A172 (cell line): ENCODE results near the gene MEGF10. TPM values are rescaled to one million over a fixed set of nuclear protein-coding genes. Genes with fewer than 3 reads are reported as not detected.

Experiments
- DNase-seq: peaks from one replicate; pipeline ENCODE4 v3.0.0-alpha.2; 2015; ENCODE audit warnings: low spot score
- total RNA-seq: library from RNA; depleted of rRNA; stranded (reverse); fragments of >200 nt; shearing (Covaris generic); gene quantifications from 2 replicates; pipeline ENCODE4 v1.2.3, GENCODE V29; 2014

The MEGF10 gene
- total RNA-seq, 1 experiment from 2014 or later, result 0.02 TPM

DNA sequence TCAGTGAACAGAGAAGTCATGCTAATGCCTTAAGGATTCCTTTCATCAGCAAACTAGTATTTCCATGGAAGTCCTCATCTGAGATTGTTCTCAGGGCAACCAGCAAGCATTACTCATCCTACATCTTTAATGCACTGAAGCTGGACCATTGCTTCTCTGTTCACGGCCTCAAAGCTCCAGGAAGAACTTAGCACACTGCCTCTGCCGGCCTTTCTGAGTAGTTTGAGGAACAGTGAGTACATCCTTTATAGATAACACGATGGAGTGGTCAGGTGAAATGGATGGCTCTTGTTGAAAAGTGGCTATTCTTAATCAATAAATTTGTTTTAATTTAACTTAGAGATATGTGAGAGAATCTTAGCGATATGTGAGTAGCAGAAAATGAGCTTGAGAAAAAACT lies 35.8 kb downstream of the MEGF10 start:
- no peak for DNase-seq

DNA sequence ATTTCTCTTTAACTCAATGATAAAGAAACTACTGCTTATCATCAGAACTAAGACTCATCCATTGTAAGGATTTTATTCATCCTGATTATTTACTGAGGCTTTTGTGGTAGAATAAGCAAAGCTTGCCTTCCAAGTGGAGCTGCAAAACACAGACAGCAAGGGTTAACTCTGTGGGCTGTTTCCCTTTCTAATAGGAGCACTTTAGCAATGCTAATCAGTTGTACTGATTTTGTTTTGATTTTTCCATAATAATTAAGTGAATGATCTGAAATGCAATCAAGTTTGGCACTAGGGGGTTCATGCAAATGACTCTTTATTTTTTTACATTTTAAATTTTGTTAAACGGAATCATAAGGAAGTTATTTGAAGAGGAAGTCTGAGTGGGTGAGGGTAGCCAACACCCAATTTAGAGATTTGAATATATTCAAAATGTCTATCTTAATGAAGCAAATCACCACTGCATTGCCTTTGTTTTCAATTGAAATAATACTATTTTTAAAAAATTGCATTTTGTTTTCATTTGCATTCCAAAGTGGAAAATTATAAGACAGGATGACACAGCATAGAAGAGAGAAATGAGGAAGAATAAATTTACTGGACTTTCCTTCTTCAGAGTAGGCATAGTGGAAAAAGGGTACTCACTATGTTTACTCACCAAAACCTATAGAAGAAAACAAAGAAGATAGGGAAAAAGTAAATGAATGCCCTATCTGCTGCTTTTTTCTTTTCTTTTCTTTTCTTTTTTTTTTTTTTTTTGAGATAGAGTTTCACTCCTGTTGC lies 36.6 kb downstream of the MEGF10 start:
- no peak for DNase-seq

DNA sequence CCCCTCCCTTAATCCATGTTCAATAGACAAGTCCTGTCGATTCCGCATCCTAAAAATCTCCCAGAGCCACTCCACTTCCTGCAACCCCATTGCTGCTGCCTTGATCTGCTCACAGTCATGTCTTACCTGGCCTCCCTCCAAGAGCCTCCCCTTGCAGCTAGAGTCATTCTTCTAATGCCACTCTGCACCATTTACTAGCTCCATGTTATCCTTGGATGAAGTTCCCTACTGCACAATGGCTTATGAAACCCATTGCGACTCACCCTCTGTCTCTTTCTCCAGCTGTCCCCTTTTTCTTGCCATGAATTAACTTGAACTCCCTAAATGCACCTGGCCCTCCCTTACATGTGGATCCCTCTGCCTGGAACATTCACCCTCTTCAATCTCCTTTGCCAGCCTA lies 39.5 kb downstream of the MEGF10 start:
- DNase-seq, result no peak

DNA sequence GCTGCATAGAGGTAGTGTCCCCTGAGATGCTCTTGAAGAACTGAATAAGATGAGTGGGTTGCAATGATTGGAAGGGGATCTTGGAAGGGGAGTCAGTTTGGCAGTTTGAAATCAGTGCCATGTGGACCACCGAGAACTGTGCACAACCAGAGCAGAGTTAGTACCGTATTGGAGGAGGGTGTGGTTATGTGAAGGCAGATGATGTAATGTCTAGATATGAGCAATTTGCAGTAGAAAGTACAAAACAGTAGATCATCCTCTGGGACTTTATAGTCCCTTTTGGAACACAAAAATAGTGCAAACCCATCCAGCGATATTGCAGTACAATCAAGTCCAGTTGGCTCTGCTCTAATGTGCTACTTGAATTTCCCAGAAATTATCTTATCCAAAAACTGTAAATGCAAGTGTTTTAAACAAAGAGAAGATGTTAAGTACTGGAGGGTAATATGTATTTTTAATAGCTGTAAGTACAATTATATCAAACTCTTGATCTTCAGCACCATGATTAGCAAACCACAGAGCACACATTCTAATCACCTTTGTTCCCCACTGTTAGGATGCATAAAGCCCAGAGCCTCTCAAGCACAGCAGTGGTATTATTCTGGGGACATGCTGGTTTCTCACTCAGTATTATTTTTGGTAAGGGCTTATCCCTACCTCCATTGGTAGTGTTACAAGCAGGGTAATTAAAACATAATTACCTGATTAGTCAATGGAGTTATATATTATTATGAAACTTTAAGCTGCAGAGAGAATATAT lies 41.5 kb downstream of the MEGF10 start:
- no peak for DNase-seq

DNA sequence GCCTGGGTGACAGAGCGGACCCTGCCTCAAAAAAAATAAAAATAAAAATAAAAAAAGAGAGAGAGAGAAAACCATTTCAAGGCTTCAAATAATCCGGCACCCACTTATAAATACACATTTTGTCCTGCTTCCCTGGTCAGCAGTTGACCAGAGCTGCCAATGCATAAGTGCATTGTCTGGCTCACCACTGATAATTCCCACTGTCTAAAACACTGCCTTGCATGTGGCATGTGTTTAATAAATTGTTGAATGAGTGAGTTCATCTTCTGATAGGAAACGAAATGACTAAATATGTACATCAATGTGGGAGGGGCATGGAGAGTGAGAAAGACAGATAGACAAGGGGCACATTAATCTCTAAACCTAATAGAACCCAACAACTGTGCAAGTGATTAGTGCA lies 42.9 kb downstream of the MEGF10 start:
- DNase-seq, result no peak

DNA sequence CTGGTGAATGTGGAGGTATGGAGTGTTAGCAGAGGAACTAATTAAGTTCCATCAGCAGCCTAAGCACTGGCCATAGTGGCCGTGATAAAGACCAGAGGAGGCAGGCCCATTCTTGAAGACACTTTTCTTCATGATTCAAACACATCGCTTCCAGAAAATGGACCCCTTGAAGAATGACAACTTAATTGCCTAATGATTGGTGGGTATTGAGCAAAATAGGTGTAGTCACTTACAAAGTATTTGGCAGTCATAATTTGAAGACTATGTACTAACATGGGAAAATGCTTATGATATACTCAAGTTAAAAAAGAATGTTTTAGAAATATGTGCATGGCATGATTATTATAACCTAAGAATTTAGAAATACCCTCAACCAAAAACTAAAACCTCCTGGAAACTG lies 44.8 kb downstream of the MEGF10 start:
- no peak for DNase-seq

DNA sequence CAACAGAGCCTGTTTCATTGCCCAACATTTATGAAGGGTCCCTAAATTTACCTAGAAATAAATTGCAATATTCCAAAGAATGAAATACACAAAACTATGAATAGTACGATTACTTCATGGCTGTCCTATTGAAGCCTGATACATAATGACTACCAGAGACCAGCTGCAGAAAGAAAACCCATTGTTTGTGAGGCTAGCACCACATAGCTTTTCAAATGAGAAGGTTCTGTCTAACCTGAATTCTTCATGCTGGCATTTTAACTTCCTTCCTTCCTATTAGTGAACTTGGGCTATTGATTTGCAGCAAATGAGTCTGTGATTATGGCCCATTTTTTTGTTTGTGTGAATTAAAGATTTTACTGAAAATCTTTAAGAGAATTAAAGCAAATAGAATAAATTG lies 47.3 kb downstream of the MEGF10 start:
- DNase-seq, result no peak

DNA sequence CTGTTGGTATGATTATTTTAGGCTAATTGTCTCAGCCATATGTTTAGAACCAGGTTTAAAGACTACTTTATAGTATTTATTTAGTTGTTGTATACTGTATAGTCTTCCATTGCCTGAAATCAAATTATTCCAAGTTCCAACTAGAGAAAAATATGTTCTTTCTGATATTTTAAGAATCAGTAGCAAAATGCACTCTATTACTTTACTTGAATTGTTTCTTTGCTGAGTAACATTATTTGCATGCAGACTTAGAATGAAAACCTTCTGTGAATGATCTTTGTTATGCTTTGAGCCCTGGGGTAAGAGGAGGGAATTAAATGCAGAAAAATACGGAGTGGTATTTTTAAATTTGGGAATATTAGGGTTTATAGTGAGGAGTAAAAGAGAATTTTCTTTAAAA lies 47.9 kb downstream of the MEGF10 start:
- DNase-seq, result no peak

DNA sequence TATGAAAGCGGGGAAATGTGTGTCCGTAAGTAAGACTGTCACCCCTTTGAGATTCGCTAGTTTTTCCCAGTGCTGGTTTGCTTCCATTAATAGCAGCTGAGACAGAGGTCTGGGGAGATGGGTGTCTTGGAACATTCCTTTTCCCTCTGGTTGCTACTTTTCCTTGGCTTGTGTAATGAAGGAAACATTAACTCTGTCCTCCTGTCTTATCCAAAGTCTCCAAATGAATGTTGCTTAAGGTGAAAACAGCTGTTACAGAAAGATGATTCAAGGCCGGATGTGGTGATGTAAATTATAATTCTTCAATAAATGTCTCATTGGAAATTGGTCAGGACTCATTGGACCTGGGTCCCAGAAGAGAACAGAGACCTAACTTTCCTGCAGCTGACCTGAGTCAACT lies 50.0 kb downstream of the MEGF10 start:
- no peak for DNase-seq

DNA sequence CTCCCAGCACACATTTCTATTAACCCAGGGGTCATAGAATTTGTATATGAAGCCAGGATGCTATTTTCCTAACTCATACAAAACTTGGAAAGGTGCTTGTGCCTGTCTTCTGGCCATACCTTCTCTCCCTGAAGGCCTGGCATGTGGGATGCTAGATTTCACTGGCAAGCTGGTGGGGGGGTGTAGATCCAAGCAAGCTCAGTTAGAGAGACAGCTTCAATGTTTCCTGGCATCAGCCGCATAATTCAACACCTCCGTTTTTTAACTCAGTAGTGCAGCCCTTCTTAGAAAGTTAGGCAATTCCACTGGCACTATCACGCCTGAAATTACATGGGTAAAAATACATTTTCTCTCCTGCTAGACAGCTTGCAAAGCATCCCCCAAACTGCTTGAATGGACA lies 51.8 kb downstream of the MEGF10 start:
- DNase-seq, result no peak

DNA sequence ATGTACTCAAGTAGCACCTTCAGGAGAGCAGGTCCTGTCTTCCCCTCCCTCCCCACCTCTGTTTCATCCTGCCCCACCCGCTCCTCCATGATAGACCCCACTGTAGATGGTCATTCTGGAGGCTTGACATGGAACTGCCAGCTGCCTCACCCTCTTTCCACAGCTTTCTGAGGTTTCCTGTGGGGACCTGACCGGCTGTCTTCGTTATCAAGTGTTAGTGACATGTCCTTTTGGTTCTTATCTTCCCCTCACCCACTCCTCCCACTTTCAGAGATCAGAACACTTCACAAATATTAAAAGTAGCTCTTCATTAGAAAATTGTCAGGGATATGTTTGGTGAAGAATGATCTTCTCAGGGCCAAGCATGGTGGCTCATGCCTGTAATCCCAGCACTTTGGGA lies 52.7 kb downstream of the MEGF10 start:
- no peak for DNase-seq

DNA sequence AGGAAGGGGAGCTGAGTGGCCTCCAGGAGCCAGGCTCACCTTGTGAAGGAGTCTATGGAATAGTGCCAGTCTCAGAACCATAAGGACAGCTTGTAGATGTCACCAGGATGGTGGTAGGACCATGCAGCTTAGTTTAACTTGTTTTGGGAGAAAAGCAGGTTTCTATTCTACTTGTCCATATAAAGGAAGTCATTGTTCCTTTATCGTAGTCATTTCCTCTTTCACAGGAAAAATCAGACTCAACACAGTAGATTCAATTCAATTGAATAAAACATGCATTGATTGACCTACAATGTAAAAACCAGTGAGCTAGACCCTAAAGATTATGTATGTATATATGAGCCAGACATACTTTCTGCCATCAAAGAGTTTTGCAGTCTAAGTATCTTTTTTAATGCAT lies 53.3 kb downstream of the MEGF10 start:
- DNase-seq, result no peak

DNA sequence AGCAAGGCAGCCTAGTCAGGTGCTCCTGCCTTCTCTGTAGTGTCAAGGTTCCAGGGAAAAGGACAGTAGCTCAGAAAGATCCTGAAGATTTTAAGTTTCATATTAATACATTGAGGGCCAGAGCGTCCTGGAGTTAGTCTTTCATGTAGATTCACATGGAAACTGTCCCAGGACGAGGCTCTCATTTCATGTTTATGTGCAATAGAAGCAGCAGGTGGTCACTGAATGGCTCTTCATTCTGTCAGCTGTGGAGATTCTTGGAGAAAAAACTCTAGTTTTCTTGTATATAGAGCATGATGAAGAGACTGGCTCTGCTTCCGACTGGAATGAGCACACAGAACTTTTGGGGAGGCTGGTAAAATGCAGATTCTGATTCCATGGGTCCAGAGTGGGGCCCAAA lies 54.3 kb downstream of the MEGF10 start:
- DNase-seq, result no peak

DNA sequence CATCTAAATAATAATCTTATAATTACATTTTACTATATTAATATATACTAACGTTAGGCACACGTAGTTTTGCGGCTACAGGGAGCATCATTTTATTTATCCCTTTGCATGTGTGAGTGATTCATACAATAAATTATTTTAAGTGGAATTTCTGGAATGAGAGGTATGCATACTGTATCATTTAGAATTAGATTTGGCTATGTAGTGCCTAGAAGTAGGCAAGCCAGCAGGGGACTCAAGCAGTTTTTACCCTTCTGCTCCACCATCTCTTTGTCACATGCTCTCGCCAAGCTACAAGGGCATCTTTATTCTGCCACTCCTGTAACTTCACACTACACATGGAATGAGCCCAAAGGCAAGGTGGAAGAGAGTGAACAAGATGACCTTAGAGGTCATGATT lies 60.8 kb downstream of the MEGF10 start:
- peak; percentile 76 for DNase-seq

DNA sequence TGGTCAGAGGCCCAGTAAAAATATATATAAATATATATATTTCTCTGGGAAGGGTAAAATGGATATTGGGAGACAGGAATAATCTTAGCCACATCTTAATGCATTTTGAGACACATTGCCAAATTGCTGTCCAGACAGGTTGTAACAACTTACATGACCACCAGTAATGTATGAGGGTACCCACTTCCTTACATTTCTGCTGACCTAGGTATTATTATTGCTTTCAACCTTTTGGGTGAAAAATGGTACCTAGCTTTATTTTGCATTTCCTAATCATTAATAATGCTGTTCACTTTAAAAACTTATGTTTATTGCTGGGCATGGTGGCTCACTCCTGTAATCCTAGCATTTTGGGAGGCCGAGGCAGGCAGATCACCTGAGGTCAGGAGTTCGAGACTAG lies 61.5 kb downstream of the MEGF10 start:
- no peak for DNase-seq

DNA sequence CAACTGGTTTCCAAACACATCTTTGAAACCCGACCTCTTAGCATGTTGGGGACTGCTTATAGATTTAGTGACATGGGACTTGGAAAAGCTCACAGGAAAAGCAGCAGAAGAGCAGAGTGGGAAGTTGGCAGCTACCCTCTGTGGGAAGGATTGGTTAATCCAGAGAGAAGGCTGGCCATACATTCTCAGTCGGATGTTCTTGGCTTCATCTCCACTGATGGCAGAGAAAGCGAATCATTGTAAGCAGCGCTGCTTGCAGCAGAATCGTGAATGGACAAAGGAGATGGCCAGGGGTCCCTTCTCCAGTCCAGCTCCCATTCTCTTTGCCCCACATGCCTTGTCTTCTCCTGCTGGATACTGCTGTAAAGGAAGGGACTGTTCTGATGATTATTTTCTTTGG lies 62.7 kb downstream of the MEGF10 start:
- no peak for DNase-seq

DNA sequence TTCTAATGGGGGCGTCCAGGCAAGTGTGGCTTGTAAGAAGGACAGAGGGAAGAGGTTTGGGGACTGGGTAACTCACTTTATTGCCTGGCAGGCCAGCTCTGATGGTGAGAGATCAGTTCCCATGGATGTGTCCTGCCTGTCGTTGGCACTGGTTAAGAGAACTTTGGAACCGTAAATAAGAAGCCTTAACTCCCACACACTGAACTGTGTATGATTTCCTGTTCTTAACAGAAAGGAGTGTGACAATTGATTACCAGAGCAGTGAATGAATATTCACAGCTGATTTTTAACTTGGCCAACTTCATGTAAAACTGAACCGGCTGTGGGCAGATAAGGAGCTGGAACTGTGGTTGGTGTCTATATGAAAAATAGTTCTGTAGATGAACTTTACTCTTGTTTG lies 63.2 kb downstream of the MEGF10 start:
- no peak for DNase-seq

DNA sequence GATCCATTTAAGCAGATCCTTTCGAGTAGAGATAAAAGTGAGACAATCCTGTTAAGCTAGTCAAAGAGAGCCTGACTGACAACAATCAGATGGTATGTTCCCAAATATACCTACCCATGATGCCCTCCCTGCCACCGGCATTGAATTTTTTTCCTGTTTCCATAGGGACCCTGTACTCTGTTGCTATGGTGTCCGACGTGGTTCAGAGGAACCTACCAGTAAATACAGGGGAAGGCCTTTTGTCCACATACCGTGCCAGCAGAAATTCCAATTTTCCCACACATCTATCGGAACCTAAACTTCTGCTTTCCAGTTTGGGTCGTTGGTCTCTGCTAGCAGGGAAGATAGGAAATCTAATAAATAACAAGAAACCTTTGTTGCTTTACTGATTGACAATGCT lies 64.7 kb downstream of the MEGF10 start:
- no peak for DNase-seq

DNA sequence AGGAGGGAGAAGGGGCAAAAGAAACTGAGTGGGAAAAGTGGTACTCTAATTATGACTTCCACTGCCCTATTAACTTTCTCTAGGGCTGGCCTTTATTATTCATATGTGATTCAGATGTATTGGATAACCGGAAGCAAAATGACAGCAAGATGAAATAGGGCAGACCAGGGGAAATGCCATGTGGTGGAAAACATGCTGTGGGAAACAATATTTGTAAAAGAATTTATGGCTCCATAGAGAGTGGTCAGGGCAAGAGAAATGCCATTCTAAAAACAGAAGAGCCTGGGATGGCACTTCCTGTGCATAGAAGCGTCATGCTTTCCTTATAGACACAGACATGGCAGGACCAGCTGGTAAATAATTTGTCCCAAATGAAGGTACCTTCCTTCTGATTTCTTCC lies 67.7 kb downstream of the MEGF10 start:
- DNase-seq, result peak; percentile 88

DNA sequence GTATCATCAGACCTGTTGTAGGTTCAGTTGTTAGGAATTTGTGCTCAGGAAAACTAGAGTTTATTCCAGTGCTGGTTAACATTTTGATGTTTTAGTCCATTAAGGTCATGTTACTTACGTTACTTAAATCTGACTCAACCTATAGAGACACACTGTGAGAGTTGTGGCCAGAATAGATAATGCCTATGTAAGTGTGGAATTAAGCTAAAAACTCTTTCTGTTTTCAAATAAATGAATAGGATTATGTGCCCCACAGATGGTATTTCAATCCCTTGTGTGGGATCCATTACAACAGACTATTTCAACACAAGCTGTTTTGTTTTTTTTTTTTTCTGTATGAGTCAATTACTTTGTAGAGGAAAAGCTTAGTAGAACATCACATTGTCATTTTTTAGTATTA lies 68.1 kb downstream of the MEGF10 start:
- no peak for DNase-seq

DNA sequence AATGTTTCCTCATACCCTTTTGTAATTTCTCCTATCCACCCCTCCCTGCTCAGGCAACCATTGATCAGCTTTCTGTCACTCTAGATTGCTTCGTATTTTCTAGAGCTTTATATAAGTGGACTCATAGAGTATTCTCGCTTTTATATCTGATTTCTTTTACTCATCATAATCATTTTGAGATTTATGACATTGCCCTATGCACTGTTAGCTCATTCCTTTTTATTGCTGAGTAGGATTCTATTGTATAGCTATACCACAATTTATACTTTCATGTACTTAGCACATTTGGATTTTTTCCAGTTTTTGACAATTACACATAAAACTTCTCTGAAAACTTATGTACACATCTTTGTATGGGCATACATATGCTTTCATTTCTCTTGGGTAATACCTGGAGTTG lies 68.9 kb downstream of the MEGF10 start:
- DNase-seq, result no peak

DNA sequence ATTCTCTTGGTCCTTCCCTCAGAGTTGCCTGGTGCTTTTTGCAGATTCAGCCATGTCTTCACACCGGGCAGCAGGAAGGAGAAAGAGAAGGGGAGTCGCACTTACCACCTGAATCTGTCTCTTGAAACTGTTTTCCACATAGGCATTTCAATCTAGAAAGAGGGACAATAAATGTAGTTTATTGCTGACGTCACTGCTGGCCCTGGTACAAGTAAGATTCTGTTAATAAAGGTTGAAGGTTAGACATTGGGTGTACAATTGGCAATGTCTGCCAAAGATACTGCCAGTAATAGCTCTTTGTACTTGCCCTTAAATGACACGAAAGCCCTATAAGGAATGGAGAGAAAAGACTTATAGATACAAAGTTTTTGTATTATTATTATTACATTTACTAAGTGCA lies 72.8 kb downstream of the MEGF10 start:
- DNase-seq, result no peak

DNA sequence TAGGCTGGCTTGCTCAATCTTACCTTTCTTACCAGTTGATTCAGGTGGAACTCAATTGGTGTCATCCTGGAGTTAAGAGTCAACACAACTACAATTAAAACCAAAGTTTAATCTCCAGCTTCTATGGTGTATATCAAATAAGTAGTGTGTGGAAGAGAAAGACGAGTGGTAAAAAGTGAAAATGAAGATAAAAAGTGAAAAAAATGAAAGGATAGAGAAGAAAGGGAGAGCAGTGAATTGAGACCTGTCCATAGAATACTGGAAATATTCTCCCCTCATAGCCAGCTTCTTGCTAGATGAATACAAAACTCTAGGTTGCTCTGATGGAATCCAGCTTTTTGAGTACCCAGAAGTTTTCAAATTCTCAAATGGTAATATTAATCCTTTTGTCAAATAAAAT lies 76.4 kb downstream of the MEGF10 start:
- DNase-seq, result no peak
